ENCODE data around the gene PPFIBP1.

DNA sequence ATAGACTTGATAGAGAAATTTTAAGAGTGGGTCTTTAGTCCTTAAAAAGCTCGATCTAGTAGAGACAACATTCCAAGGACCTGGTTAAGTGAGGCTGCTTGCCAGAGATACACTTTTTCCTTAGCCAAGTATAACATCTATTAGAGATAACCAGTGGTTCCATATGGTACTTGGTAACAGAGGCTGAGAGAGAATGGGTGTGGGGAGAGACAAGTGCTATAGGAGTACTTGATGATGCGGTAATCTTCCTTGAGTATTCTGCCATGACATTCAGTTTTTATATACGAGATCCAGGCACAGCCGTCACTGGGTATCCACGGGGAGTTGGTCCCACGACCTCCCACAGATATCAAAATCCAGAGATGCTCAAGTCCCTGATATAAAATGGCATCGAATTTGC, 94.8 kb downstream of the PPFIBP1 start:
- TF ChIP-seq, protein P1, sequence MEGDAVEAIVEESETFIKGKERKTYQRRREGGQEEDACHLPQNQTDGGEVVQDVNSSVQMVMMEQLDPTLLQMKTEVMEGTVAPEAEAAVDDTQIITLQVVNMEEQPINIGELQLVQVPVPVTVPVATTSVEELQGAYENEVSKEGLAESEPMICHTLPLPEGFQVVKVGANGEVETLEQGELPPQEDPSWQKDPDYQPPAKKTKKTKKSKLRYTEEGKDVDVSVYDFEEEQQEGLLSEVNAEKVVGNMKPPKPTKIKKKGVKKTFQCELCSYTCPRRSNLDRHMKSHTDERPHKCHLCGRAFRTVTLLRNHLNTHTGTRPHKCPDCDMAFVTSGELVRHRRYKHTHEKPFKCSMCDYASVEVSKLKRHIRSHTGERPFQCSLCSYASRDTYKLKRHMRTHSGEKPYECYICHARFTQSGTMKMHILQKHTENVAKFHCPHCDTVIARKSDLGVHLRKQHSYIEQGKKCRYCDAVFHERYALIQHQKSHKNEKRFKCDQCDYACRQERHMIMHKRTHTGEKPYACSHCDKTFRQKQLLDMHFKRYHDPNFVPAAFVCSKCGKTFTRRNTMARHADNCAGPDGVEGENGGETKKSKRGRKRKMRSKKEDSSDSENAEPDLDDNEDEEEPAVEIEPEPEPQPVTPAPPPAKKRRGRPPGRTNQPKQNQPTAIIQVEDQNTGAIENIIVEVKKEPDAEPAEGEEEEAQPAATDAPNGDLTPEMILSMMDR (IDR thresholded peaks at IDR 0.05; ENCODE audit: insufficient read depth, low read length), result no peak
- TF ChIP-seq POLR2AphosphoS5 (IDR thresholded peaks at IDR 0.05; ENCODE audit: low read depth), result no peak
- TF ChIP-seq, protein P2, sequence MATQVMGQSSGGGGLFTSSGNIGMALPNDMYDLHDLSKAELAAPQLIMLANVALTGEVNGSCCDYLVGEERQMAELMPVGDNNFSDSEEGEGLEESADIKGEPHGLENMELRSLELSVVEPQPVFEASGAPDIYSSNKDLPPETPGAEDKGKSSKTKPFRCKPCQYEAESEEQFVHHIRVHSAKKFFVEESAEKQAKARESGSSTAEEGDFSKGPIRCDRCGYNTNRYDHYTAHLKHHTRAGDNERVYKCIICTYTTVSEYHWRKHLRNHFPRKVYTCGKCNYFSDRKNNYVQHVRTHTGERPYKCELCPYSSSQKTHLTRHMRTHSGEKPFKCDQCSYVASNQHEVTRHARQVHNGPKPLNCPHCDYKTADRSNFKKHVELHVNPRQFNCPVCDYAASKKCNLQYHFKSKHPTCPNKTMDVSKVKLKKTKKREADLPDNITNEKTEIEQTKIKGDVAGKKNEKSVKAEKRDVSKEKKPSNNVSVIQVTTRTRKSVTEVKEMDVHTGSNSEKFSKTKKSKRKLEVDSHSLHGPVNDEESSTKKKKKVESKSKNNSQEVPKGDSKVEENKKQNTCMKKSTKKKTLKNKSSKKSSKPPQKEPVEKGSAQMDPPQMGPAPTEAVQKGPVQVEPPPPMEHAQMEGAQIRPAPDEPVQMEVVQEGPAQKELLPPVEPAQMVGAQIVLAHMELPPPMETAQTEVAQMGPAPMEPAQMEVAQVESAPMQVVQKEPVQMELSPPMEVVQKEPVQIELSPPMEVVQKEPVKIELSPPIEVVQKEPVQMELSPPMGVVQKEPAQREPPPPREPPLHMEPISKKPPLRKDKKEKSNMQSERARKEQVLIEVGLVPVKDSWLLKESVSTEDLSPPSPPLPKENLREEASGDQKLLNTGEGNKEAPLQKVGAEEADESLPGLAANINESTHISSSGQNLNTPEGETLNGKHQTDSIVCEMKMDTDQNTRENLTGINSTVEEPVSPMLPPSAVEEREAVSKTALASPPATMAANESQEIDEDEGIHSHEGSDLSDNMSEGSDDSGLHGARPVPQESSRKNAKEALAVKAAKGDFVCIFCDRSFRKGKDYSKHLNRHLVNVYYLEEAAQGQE (IDR thresholded peaks at IDR 0.05; ENCODE audit: insufficient replicate concordance, low read depth), result no peak
- no peak for TF ChIP-seq SPI1 (IDR thresholded peaks at IDR 0.05; ENCODE audit: borderline replicate concordance, low read depth)
